Measurements from ENCODE around the gene POTEE.
"Not testable (repeated sequence)": the region's sequence is repeated elsewhere in the genome, so short reads cannot be mapped to it uniquely, and the experiment has no call there.

Gene POTEE

GRCh38 chr2:131209030-131209772 is at the start of gene POTEE:
TSS of gene POTEE (plus strand) at chr2:131209536. CDS start at chr2:131218403, 8,867 bp downstream.
- not testable (repeated sequence) for H3K9ac ChIP-seq (ENCODE audit: low read length); H3K79me2 ChIP-seq (ENCODE audit: low read length); H3K27ac ChIP-seq (ENCODE audit: low read length); H3K27me3 ChIP-seq (ENCODE audit: low read depth, low read length); H4K20me1 ChIP-seq (ENCODE audit: insufficient read depth, low read length); H3K4me3 ChIP-seq (ENCODE audit: low read length); H3K4me2 ChIP-seq (ENCODE audit: low read length); H2AFZ ChIP-seq (ENCODE audit: low read depth, low read length); H3K4me1 ChIP-seq (ENCODE audit: low read length); H3K9me3 ChIP-seq (ENCODE audit: insufficient read depth, low read length); H3K36me3 ChIP-seq (replicated peaks; ENCODE audit: low read depth, low read length)

GRCh38 chr2:131165562-131165961 is 43.8 kb upstream of the POTEE start:
- not testable (repeated sequence) for H2AFZ ChIP-seq (ENCODE audit: low read depth, low read length)

GRCh38 chr2:131168538-131168937 is 40.8 kb upstream of the POTEE start:
- no peaks in the 10 kb centered on the region for H3K4me1 ChIP-seq (ENCODE audit: low read length)
- no peak overlapping the region for H3K4me3 ChIP-seq (ENCODE audit: low read length)
- no peak overlapping the region for H3K9ac ChIP-seq (ENCODE audit: low read length)
- H3K27me3 ChIP-seq (ENCODE audit: low read depth, low read length) = no peaks in the 10 kb centered on the region
- no peaks in the 10 kb centered on the region for H3K9me3 ChIP-seq (ENCODE audit: insufficient read depth, low read length)
- no peaks in the 10 kb centered on the region for H3K79me2 ChIP-seq (ENCODE audit: low read length)
- no peak for TF ChIP-seq CTCF (IDR thresholded peaks at IDR 0.05; ENCODE audit: low read depth, low read length)
- TF ChIP-seq EZH2phosphoT487 (IDR thresholded peaks at IDR 0.05; ENCODE audit: low read depth) = no peak
- H3K36me3 ChIP-seq (replicated peaks; ENCODE audit: low read depth, low read length) = no peaks in the 10 kb centered on the region
- no peaks in the 10 kb centered on the region for H4K20me1 ChIP-seq (ENCODE audit: insufficient read depth, low read length)
- H2AFZ ChIP-seq (ENCODE audit: low read depth, low read length) = no peak overlapping the region
- H3K4me2 ChIP-seq (ENCODE audit: low read length) = no peak overlapping the region
- H3K27ac ChIP-seq (ENCODE audit: low read length) = no peak overlapping the region

More at GRCh38 chr2:131165562-131165961, 43.8 kb upstream of the POTEE start:
- H3K9ac ChIP-seq (ENCODE audit: low read length); H3K27ac ChIP-seq (ENCODE audit: low read length); H3K4me3 ChIP-seq (ENCODE audit: low read length); H3K9me3 ChIP-seq (ENCODE audit: insufficient read depth, low read length); H3K36me3 ChIP-seq (replicated peaks; ENCODE audit: low read depth, low read length); H3K4me2 ChIP-seq (ENCODE audit: low read length); H3K27me3 ChIP-seq (ENCODE audit: low read depth, low read length); H4K20me1 ChIP-seq (ENCODE audit: insufficient read depth, low read length); H3K79me2 ChIP-seq (ENCODE audit: low read length); H3K4me1 ChIP-seq (ENCODE audit: low read length): not testable (repeated sequence)

GRCh38 chr2:131178050-131178449 is 31.3 kb upstream of the POTEE start:
- H3K4me1 ChIP-seq (ENCODE audit: low read length); H3K9me3 ChIP-seq (ENCODE audit: insufficient read depth, low read length); H2AFZ ChIP-seq (ENCODE audit: low read depth, low read length); H3K4me2 ChIP-seq (ENCODE audit: low read length); H3K27me3 ChIP-seq (ENCODE audit: low read depth, low read length); H3K9ac ChIP-seq (ENCODE audit: low read length); H3K36me3 ChIP-seq (replicated peaks; ENCODE audit: low read depth, low read length); H3K79me2 ChIP-seq (ENCODE audit: low read length); H4K20me1 ChIP-seq (ENCODE audit: insufficient read depth, low read length); H3K27ac ChIP-seq (ENCODE audit: low read length); H3K4me3 ChIP-seq (ENCODE audit: low read length): not testable (repeated sequence)

- not testable (repeated sequence) for H3K36me3 ChIP-seq (replicated peaks; ENCODE audit: low read depth, low read length); H3K4me1 ChIP-seq (ENCODE audit: low read length); H2AFZ ChIP-seq (ENCODE audit: low read depth, low read length)
Measured at GRCh38 chr2:131178721-131179418, 30.5 kb upstream of the POTEE start.

GRCh38 chr2:131181451-131181850 is 27.9 kb upstream of the POTEE start:
- not testable (repeated sequence) for H3K9ac ChIP-seq (ENCODE audit: low read length); H2AFZ ChIP-seq (ENCODE audit: low read depth, low read length); H3K9me3 ChIP-seq (ENCODE audit: insufficient read depth, low read length); H3K4me3 ChIP-seq (ENCODE audit: low read length); H3K4me1 ChIP-seq (ENCODE audit: low read length); H3K27me3 ChIP-seq (ENCODE audit: low read depth, low read length); H3K79me2 ChIP-seq (ENCODE audit: low read length); H3K27ac ChIP-seq (ENCODE audit: low read length); H3K4me2 ChIP-seq (ENCODE audit: low read length); H3K36me3 ChIP-seq (replicated peaks; ENCODE audit: low read depth, low read length); H4K20me1 ChIP-seq (ENCODE audit: insufficient read depth, low read length)

More at GRCh38 chr2:131178721-131179418, 30.5 kb upstream of the POTEE start:
- H3K27ac ChIP-seq (ENCODE audit: low read length); H3K9me3 ChIP-seq (ENCODE audit: insufficient read depth, low read length); H4K20me1 ChIP-seq (ENCODE audit: insufficient read depth, low read length); H3K79me2 ChIP-seq (ENCODE audit: low read length); H3K9ac ChIP-seq (ENCODE audit: low read length); H3K4me2 ChIP-seq (ENCODE audit: low read length); H3K27me3 ChIP-seq (ENCODE audit: low read depth, low read length); H3K4me3 ChIP-seq (ENCODE audit: low read length): not testable (repeated sequence)

GRCh38 chr2:131193421-131193820 is 15.9 kb upstream of the POTEE start:
- H3K79me2 ChIP-seq (ENCODE audit: low read length); H3K27ac ChIP-seq (ENCODE audit: low read length); H3K4me3 ChIP-seq (ENCODE audit: low read length); H3K36me3 ChIP-seq (replicated peaks; ENCODE audit: low read depth, low read length); H3K9ac ChIP-seq (ENCODE audit: low read length); H3K9me3 ChIP-seq (ENCODE audit: insufficient read depth, low read length); H3K27me3 ChIP-seq (ENCODE audit: low read depth, low read length); H4K20me1 ChIP-seq (ENCODE audit: insufficient read depth, low read length); H2AFZ ChIP-seq (ENCODE audit: low read depth, low read length); H3K4me2 ChIP-seq (ENCODE audit: low read length); H3K4me1 ChIP-seq (ENCODE audit: low read length): not testable (repeated sequence)

GRCh38 chr2:131196186-131196585 is 13.2 kb upstream of the POTEE start:
- not testable (repeated sequence) for H3K79me2 ChIP-seq (ENCODE audit: low read length); H3K9me3 ChIP-seq (ENCODE audit: insufficient read depth, low read length); H3K4me2 ChIP-seq (ENCODE audit: low read length); H3K27me3 ChIP-seq (ENCODE audit: low read depth, low read length); H3K4me1 ChIP-seq (ENCODE audit: low read length); H2AFZ ChIP-seq (ENCODE audit: low read depth, low read length); H3K36me3 ChIP-seq (replicated peaks; ENCODE audit: low read depth, low read length); H4K20me1 ChIP-seq (ENCODE audit: insufficient read depth, low read length); H3K27ac ChIP-seq (ENCODE audit: low read length); H3K9ac ChIP-seq (ENCODE audit: low read length); H3K4me3 ChIP-seq (ENCODE audit: low read length)

Data from OCI-LY3 (cell line).